T-helper 2 cell treated with Interferon-gamma antibody and Interleukin-4, amounts not matched to agents 5 μg/mL and 100 μg/mL, for 36 hours (primary cell): ENCODE data around the gene SAMD5.

ENCODE experiments used
- DNase-seq: peaks from one replicate; pipeline ENCODE4 v3.0.0; 2021; ENCODE audit warnings: low spot score
- H3K27ac Mint-ChIP-seq: one replicate; pipeline ENCODE4 v1.8.0; 2021; ENCODE audit warnings: mild to moderate bottlenecking, mixed read lengths
- H3K27me3 Mint-ChIP-seq: one replicate; pipeline ENCODE4 v1.8.0; 2021; ENCODE audit warnings: low read depth, mixed read lengths
- H3K36me3 Mint-ChIP-seq: one replicate; pipeline ENCODE4 v1.8.0; 2021; ENCODE audit warnings: low read depth, mixed read lengths
- H3K4me1 Mint-ChIP-seq: one replicate; pipeline ENCODE4 v1.8.0; 2021; ENCODE audit warnings: low read depth, mixed read lengths
- H3K4me3 Mint-ChIP-seq: one replicate; pipeline ENCODE4 v1.8.0; 2022; ENCODE audit warnings: mild to moderate bottlenecking, moderate library complexity, mixed read lengths
- H3K9me3 Mint-ChIP-seq: one replicate; pipeline ENCODE4 v1.8.0; 2021; ENCODE audit warnings: mixed read lengths

SAMD5 gene

DNA sequence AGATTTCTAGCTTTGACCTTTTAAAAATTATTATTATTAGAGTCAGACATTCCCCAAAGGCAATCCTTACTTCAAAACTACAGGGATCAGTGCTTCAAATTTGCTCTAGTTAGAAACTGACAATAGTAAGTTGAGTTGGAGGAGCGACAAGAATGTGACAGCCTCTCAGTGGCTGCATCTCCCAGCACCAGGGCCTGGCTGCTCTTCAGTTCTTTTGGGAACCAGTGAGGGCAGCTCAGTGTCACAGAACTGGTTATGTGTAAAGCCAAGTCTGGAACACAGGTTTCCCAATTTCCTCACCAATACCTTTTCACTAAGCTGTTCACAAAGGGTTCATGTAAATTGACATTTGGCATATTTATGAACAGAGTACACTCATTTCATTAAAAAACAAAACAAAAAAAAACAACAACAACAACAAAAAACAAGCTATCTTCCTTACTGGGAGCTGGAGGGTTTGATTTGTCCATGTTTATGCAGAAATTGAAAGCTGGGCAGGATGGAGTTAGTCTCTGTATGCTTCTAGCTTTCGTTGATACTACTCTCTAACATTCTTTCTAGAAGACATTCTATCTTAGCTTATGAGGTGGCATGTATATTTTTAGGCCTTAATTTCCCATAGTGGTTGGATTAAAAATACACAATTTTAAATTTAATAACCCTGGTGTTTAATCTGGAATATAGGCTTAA, 95.0 kb downstream of the SAMD5 start:
- Mint-ChIP-seq H3K4me1 (no peaks in the 10 kb centered on the region), H3K9me3 (no peaks in the 10 kb centered on the region), H3K36me3 (no peaks in the 10 kb centered on the region), H3K4me3 (no peak overlapping the region), H3K27ac (no peak overlapping the region), H3K27me3 (no peaks in the 10 kb centered on the region)
- DNase-seq = no peak

DNA sequence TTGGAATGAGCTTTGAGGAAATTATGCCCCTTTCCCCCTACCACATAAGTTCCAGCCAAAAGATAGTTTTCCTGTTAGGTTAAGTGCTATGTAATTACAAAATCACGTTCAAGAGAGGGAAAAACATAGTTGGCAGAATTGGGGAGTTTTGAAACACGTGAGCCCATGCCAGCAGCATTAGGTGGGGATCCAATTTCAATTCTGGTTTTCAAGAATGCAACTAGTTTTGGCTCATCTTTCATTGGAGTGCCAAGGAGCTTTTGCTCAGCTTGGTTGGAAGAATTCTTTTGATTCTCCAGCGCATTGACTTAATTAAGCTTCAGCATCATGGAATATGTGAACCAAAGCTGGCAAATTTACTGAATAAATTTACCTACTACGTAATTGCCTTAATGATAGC, 95.9 kb downstream of the SAMD5 start:
- H3K27ac Mint-ChIP-seq = no peak overlapping the region
- H3K4me1 Mint-ChIP-seq = no peaks in the 10 kb centered on the region
- H3K27me3 Mint-ChIP-seq = no peaks in the 10 kb centered on the region
- DNase-seq = no peak
- H3K36me3 Mint-ChIP-seq = no peaks in the 10 kb centered on the region
- no peak overlapping the region for H3K4me3 Mint-ChIP-seq
- H3K9me3 Mint-ChIP-seq = no peaks in the 10 kb centered on the region

DNA sequence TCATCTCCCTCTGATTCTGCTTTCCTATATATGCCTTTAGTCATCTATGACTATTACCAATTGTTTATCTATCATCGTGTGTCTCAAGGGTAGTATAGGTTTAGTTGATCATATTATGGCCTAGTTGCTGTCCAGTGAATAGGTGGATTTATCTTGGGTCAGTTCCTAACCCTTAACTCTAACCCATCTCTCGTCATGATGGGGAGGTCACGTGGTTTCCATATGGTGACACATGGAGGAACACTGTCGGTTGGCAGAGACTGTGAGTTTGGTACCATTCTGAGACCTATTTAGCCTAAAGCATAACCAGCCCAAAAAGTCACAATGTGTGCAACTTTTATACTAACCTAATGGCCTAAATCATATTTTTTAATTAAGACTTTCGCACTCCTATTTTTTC, 103.5 kb downstream of the SAMD5 start:
- no peak overlapping the region for H3K4me3 Mint-ChIP-seq
- H3K36me3 Mint-ChIP-seq = no peaks in the 10 kb centered on the region
- no peaks in the 10 kb centered on the region for H3K9me3 Mint-ChIP-seq
- DNase-seq = no peak
- H3K4me1 Mint-ChIP-seq = no peaks in the 10 kb centered on the region
- H3K27me3 Mint-ChIP-seq = no peaks in the 10 kb centered on the region
- no peak overlapping the region for H3K27ac Mint-ChIP-seq

DNA sequence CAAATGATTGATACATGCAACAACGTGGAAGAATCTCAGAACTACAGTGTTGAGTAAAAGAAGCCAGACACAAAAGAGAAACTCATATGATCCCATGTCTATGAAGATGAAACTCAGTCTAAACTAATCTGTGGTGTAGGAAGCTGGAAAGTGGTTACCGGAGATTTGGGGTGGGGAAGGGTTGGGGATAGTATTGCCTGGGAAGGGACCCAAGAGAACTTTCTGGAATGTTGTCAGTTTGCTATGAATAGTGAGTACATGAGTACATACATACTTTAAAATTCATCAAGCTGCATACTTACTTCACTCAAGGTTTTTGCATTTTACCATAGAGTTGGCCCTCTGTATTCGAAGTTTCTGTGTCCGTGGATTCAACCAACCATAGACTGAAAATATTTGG, 106.0 kb downstream of the SAMD5 start:
- H3K9me3 Mint-ChIP-seq = no peaks in the 10 kb centered on the region
- H3K27me3 Mint-ChIP-seq = no peaks in the 10 kb centered on the region
- no peaks in the 10 kb centered on the region for H3K36me3 Mint-ChIP-seq
- H3K4me1 Mint-ChIP-seq = no peaks in the 10 kb centered on the region
- H3K27ac Mint-ChIP-seq = no peak overlapping the region
- no peak for DNase-seq
- H3K4me3 Mint-ChIP-seq = no peak overlapping the region

DNA sequence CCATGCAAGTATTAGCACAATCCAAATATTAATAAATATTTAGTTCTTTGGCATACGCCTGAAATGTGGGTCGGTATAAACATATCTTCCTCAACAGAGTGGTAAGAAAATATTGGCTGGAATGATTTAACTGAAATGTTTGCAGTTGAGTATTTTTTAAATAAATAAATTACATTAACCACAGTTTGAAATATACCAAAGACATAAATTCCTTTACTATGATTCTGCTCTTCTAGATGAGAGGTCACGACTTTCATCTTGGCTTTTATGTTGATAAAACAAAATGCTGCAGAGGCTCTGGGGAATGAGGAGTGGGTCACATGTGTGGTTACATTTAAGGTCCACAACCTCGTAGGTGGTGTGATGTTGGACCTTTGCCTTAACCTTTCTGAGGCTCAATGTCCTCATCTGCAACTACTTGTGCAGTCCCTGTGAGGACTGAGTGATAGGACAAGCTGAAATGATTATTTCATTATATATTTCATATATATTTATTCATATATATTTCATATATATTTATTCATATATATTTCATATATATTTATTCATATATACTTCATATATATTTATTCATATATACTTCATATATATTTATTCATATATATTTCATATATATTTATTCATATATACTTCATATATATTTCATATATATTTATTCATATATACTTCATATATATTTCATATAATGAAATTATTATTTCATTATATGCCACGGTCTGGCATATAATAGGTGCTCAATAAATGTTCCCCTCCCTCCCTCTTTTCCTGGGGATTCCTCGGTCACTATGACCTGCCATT, 107.4 kb downstream of the SAMD5 start:
- Mint-ChIP-seq H3K9me3 (no peaks in the 10 kb centered on the region), H3K4me3 (no peak overlapping the region), H3K27me3 (no peaks in the 10 kb centered on the region), H3K27ac (no peak overlapping the region), H3K4me1 (no peaks in the 10 kb centered on the region), H3K36me3 (no peaks in the 10 kb centered on the region)
- no peak for DNase-seq

DNA sequence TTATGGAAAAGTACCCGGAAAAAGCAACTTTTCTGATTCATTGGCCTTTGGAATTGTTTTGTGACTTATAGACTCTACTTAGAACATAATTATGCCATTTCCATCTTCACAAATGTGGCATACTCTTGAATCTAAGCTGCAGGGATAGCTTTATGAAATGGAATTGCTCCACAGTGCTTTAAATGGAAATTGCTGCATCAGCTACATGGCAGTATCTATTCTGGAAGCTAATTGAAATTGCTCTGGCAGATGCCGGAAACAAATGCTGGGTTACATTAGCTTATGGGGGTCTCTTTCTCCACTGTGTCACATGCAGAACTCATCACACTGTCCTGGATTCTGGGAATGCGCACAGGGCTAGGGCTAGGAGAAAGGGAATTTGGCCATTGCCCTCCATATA, 108.9 kb downstream of the SAMD5 start:
- no peaks in the 10 kb centered on the region for H3K36me3 Mint-ChIP-seq
- no peak overlapping the region for H3K27ac Mint-ChIP-seq
- no peaks in the 10 kb centered on the region for H3K9me3 Mint-ChIP-seq
- no peaks in the 10 kb centered on the region for H3K4me1 Mint-ChIP-seq
- no peaks in the 10 kb centered on the region for H3K27me3 Mint-ChIP-seq
- no peak for DNase-seq
- H3K4me3 Mint-ChIP-seq = no peak overlapping the region

DNA sequence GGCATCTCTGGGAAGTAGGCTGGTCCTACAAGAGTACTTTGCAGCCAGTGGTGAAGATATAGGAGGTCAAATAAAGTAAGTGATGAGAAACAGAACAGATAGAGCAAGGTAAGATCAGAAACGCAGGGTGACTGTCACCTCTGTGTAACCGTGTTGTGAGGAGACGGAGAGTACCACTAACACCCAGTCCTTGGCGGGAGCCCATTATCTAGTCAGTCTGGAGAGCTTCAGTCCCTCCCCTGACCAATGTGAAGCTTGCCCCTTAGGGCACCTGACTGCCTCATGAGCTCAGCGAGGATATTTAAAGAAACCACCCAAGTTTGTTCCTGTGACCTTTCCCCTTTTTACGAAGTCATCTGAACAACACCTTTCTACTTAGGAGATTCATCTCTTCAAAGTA, 110.0 kb downstream of the SAMD5 start:
- Mint-ChIP-seq H3K27ac (no peak overlapping the region), H3K36me3 (no peaks in the 10 kb centered on the region), H3K9me3 (peaks cover 3% of the 10 kb centered on the region), H3K4me3 (no peak overlapping the region), H3K4me1 (no peaks in the 10 kb centered on the region), H3K27me3 (no peaks in the 10 kb centered on the region)
- no peak for DNase-seq

DNA sequence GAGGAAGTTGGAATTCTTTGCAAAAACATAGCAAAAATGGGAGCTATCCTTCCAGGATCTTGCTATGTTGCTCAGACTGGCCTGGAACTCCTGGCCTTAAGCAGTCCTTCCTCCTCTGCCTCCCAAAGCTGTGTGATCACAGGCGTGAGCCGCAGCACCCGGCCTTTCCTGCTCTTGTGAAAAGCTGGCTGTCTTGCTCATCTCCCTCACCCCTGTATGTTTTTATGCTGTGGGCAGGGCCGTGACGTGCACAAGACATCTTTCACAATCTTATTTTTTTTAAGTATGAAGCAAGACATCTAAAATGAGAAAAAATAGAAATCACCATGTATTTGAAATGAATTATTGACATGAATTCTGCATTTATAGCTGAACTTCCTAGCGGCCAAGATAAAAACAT, 110.4 kb downstream of the SAMD5 start:
- Mint-ChIP-seq H3K27me3 (no peaks in the 10 kb centered on the region), H3K9me3 (peaks cover 4% of the 10 kb centered on the region), H3K4me3 (no peak overlapping the region), H3K4me1 (no peaks in the 10 kb centered on the region), H3K36me3 (no peaks in the 10 kb centered on the region), H3K27ac (no peak overlapping the region)
- no peak for DNase-seq
